ENCODE results near the gene ACTL9. TPM values are rescaled to one million over a fixed set of nuclear protein-coding genes. Genes with fewer than 3 reads are reported as not detected.

Gene ACTL9
- polyA plus RNA-seq, 1 of the 3 experiments (the other 2 are of a cell fraction): not detected

DNA sequence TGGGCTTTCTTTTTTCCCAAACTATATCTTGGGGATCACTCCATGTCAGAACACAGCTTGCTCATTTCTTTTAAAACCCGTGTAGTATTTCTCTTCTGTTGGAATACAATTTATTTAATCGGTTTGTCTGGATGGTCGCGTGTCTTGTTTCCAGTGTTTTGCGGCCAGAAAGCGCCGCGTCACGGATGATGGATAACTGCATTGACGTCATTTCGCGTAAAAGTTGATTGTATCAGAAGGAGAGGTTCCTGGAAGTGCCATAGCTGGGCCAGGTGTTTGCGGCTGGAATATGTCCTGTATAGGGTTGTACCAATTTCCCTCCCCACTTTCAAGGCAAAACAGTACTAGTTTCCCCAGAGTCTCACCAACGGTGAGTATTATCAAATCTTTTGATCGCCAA is 9.7 kb downstream of the ACTL9 start (continued):
- TF ChIP-seq, protein P1, sequence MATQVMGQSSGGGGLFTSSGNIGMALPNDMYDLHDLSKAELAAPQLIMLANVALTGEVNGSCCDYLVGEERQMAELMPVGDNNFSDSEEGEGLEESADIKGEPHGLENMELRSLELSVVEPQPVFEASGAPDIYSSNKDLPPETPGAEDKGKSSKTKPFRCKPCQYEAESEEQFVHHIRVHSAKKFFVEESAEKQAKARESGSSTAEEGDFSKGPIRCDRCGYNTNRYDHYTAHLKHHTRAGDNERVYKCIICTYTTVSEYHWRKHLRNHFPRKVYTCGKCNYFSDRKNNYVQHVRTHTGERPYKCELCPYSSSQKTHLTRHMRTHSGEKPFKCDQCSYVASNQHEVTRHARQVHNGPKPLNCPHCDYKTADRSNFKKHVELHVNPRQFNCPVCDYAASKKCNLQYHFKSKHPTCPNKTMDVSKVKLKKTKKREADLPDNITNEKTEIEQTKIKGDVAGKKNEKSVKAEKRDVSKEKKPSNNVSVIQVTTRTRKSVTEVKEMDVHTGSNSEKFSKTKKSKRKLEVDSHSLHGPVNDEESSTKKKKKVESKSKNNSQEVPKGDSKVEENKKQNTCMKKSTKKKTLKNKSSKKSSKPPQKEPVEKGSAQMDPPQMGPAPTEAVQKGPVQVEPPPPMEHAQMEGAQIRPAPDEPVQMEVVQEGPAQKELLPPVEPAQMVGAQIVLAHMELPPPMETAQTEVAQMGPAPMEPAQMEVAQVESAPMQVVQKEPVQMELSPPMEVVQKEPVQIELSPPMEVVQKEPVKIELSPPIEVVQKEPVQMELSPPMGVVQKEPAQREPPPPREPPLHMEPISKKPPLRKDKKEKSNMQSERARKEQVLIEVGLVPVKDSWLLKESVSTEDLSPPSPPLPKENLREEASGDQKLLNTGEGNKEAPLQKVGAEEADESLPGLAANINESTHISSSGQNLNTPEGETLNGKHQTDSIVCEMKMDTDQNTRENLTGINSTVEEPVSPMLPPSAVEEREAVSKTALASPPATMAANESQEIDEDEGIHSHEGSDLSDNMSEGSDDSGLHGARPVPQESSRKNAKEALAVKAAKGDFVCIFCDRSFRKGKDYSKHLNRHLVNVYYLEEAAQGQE (IDR thresholded peaks at IDR 0.05; ENCODE audit: low read depth, low read length): no peak
- no peak for TF ChIP-seq SIN3A (IDR thresholded peaks at IDR 0.05; ENCODE audit: borderline replicate concordance, low read depth, low read length)

DNA sequence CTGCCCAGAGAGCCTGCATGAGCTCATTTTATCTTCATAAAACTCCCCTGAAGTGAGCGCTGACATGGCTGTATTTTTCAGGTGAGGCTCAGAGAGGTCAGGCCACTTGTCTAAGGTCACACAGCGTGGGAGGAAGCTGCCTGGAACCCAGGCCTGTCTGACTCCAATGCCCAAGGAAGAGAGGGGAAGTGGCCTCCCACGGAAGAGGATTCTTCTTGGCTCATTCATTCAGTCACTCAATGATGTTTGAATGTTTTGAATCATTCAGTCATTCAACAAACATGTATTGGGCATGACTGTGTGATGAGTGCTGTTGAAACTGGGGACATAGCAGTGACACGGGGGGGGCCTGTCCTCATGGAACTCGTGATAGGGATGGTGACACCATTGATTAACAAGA is 12.0 kb downstream of the ACTL9 start:
- 7% methylated on average over 5 of the region's 5 CpGs for WGBS (ENCODE audit: low lambda C conversion rate)
- H3K27me3 ChIP-seq (ENCODE audit: insufficient read depth): peaks cover 11% of the 10 kb centered on the region; the same call in 1 of the 2 replicates
- H3K4me2 ChIP-seq: no peak overlapping the region
- TF ChIP-seq NRF1 (IDR thresholded peaks at IDR 0.05; ENCODE audit: low read depth, low read length): no peak
- no peak for TF ChIP-seq SMC3 (IDR thresholded peaks at IDR 0.05; ENCODE audit: low read depth, low read length)
- TF ChIP-seq ELF1 (IDR thresholded peaks at IDR 0.05): no peak
- no peak overlapping the region for H2AFZ ChIP-seq (ENCODE audit: low read depth)
- H4K20me1 ChIP-seq (ENCODE audit: insufficient read depth): no peaks in the 10 kb centered on the region
- CTCF ChIA-PET: interaction anchor here (1.5 to 2.3 kb wide), 2 partner anchors 22 to 106 kb away, joined by 3 to 9 read pairs; no protein-coding TSS in a partner anchor
- no peaks in the 10 kb centered on the region for H3K79me2 ChIP-seq (ENCODE audit: insufficient read depth)
- H3F3A ChIP-seq (replicated peaks; ENCODE audit: insufficient read depth): no peaks in the 10 kb centered on the region
- H3K4me1 ChIP-seq (ENCODE audit: control insufficient read depth in 1 of 2, insufficient read depth in 2 of 2, low read depth in 1 of 2, low read length in 1 of 2): no peaks in the 10 kb centered on the region
- no peaks in the 10 kb centered on the region for H3K9me2 ChIP-seq
- no peak overlapping the region for H3K27ac ChIP-seq (ENCODE audit: low read depth in 2 of 2, low read length in 1 of 2)
- H3K9ac ChIP-seq: no peak overlapping the region
- H3K36me3 ChIP-seq (replicated peaks in 1 of 2; ENCODE audit: control insufficient read depth in 1 of 2, insufficient read depth in 2 of 2, low read length in 1 of 2): no peaks in the 10 kb centered on the region
- POLR2A ChIA-PET: no interaction called here
- no peak for DNase-seq
- H3K4me3 ChIP-seq (ENCODE audit: low read depth in 2 of 2, low read length in 1 of 2): no peak overlapping the region
- no peaks in the 10 kb centered on the region for H3K9me3 ChIP-seq

DNA sequence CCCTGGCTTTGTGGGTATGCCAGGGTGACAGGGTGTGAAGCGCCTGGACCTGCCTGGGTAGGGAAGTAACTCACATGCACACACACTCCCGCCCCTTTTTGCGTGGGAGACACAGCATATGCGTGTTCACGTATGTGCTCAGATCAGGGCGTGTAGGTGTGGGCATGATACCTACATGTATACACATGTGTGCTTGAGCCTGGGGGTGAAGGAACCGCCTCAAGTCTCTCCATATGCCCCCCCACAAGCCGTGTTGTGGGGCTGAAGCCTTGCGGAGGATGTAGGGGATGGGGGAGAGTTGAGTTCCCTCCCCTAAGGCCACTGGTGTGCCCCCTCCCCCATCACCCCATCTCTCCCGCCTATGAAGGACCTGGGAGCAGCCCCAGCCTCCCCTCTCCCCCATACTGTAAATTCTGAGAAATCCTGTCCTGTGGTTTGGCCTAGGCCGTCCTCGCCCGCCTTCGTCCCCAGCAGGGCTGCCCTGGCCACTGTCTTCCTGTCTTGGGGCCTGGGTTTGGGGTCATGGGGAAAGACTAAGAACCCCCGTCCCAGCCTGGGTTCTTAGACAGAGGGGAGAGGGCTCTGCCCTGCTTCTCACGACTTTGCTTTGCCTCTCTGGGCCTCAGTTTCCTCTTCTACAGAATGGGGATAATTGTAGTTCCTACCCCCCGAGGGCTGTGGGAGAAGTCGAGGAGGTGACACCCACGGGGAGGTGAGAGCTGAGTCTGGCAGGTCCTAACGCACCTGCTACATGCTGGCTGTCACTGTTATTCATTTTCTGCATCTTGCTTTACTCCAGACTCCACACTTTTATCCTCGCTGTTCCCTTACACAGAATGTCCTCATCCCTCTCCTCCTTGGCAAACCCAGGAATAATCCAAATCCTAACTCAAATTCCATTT is 14.3 kb downstream of the ACTL9 start:
- Histone ChIP-seq H3K79me2 (ENCODE audit: insufficient read depth) (no peaks in the 10 kb centered on the region), H3K9ac (no peak overlapping the region), H3K4me2 (no peak overlapping the region), H3K4me1 (ENCODE audit: control insufficient read depth in 1 of 2, insufficient read depth in 2 of 2, low read depth in 1 of 2, low read length in 1 of 2) (no peaks in the 10 kb centered on the region), H3K36me3 (replicated peaks in 1 of 2; ENCODE audit: control insufficient read depth in 1 of 2, insufficient read depth in 2 of 2, low read length in 1 of 2) (no peaks in the 10 kb centered on the region), H3K27me3 (ENCODE audit: insufficient read depth) (peaks cover 11% of the 10 kb centered on the region; the same call in 1 of the 2 replicates), H3K4me3 (ENCODE audit: low read depth in 2 of 2, low read length in 1 of 2) (no peak overlapping the region), H3F3A (replicated peaks; ENCODE audit: insufficient read depth) (no peaks in the 10 kb centered on the region), H3K9me3 (no peaks in the 10 kb centered on the region), H3K27ac (ENCODE audit: low read depth in 2 of 2, low read length in 1 of 2) (no peak overlapping the region), H4K20me1 (ENCODE audit: insufficient read depth) (no peaks in the 10 kb centered on the region), H3K9me2 (no peaks in the 10 kb centered on the region), H2AFZ (ENCODE audit: low read depth) (no peak overlapping the region)
- no peak for TF ChIP-seq NFIC (IDR thresholded peaks at IDR 0.05; ENCODE audit: borderline replicate concordance)
- TF ChIP-seq SMC3 (IDR thresholded peaks at IDR 0.05; ENCODE audit: low read depth, low read length): no peak
- TF ChIP-seq MXI1 (IDR thresholded peaks at IDR 0.05; ENCODE audit: low read depth, low read length): no peak
- no peak for TF ChIP-seq RAD21 (IDR thresholded peaks at IDR 0.05; ENCODE audit: low read length)
- TF ChIP-seq FOXM1 (IDR thresholded peaks at IDR 0.05; ENCODE audit: low read depth): no peak
- TF ChIP-seq SIN3A (IDR thresholded peaks at IDR 0.05; ENCODE audit: borderline replicate concordance, low read depth, low read length): no peak
- TF ChIP-seq CTCF (IDR thresholded peaks at IDR 0.05): no peak
- TF ChIP-seq GABPA (IDR thresholded peaks at IDR 0.05; ENCODE audit: low read depth): no peak
- TF ChIP-seq TCF12 (IDR thresholded peaks at IDR 0.05): no peak
- DNase-seq: no peak
- WGBS (ENCODE audit: low lambda C conversion rate): 14% methylated on average over 14 of the region's 21 CpGs
- ChIA-PET POLR2A (no interaction called here), CTCF (interaction anchor here (0.6 to 1.9 kb wide), 2 partner anchors 10 to 109 kb away, joined by 3 to 7 read pairs; no protein-coding TSS in a partner anchor)

Data from SK-N-SH (cell line).